ENCODE results near the gene WDR93.

- TF ChIP-seq CTCF (IDR thresholded peaks at IDR 0.05) (no peak), ZFX (IDR thresholded peaks at IDR 0.05; ENCODE audit: borderline replicate concordance) (no peak)
Observed at GRCh38 chr15:89668171-89668570, 22.4 kb upstream of the WDR93 start.
